SK-N-MC (cell line): ENCODE data around the gene DIPK1C.

ENCODE experiments used
- EZH2 ChIP-seq: fragments of 200-600 bp; sonication (generic); IDR thresholded peaks from one replicate; pipeline ENCODE4 v1.6.1; 2017; ENCODE audit warnings: antibody characterized with exemption
- FOXP2 ChIP-seq: optimal IDR thresholded peaks from 2 replicates; pipeline ENCODE3; 2011; ENCODE audit warnings: mild to moderate bottlenecking, moderate library complexity; ENCODE audit not compliant: insufficient read depth; ENCODE audit errors: extremely low read length, control extremely low read depth
- POLR2AphosphoS5 ChIP-seq: IDR thresholded peaks from 2 replicates; pipeline ENCODE4 v1.6.1; 2012; ENCODE audit warnings: mild to moderate bottlenecking, low read depth, low read length, borderline replicate concordance

DNA sequence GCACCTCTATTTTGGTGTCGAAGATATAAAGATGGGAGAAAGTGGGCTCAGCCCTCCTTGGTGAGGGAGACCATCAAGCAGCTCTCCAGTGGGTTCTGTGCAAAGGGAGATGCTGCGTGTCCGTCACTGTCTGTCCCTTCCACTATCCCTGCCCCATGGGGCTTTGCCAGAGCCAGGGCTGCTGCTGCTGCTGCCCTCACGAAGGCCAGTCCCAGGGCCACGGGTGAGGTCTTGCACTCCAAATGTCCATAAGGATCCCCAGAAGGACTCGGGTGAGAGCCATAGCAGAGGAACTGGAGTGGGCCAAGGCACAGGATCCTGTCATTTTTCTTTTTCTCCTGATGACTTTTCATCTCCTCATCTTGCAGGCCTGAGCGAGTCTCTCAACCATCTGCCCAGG lies 3.7 kb upstream of the DIPK1C start:
- TF ChIP-seq POLR2AphosphoS5 (no peak), EZH2 (no peak), FOXP2 (no peak)
